Measurements from ENCODE around the gene PMEL. TPM values are rescaled to one million over a fixed set of nuclear protein-coding genes. Genes with fewer than 3 reads are reported as not detected.

PMEL gene
- total and polyA plus RNA-seq, 9 of the 15 experiments (the other 6 are each of a cell fraction or from before 2014, with no cell fraction given) = 0.36 to 2.0 (median 0.98) TPM

DNA sequence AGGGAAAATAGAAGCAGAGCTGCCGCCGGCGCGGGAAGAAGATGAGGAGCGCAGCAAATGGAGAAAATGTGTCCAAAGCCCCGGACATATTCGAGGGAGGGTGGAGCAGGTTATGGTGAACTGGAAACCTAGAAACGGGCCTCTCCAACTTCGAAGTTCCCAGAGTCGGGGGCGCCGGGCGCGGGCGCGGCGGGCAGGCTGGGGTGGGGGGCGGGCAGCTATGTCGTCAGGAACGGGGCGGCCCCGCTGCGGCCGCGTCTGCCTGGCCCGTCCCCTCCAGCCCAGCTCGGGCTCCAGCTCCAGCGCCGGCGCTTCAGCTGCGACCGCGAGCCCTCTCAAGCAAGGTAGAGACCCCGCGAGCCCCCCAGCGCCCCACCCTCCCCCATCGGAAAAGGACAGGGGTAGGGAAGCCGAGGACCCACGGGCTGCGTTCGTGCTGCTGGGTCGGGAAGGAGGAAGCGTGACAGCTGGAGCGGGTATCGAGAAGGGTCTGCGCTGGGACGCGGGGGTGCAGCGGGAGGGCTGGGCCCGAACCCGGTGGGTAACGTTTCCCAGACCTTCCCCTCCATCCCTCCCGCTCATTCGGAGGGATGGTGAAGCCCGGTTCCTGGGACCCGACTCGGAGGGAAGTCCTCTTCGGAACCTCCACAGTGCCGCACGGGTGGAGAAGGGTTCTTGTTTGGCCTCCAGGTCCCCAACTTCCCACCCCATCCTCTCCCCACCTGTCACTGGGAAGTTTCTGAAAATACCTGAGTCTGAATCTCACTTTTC is 33.9 kb downstream of the PMEL start (continued):
- peak; percentile 38; the same call in 1 of the 2 replicates for TF ChIP-seq ZBTB7A (IDR thresholded peaks at IDR 0.05; ENCODE audit: borderline replicate concordance, control insufficient read depth, low read depth, low read length)
- peak; percentile 43; the same call in 1 of the 2 replicates for TF ChIP-seq ZFX (CRISPR knock-in tag; IDR thresholded peaks at IDR 0.05)
- TF ChIP-seq, protein P1, sequence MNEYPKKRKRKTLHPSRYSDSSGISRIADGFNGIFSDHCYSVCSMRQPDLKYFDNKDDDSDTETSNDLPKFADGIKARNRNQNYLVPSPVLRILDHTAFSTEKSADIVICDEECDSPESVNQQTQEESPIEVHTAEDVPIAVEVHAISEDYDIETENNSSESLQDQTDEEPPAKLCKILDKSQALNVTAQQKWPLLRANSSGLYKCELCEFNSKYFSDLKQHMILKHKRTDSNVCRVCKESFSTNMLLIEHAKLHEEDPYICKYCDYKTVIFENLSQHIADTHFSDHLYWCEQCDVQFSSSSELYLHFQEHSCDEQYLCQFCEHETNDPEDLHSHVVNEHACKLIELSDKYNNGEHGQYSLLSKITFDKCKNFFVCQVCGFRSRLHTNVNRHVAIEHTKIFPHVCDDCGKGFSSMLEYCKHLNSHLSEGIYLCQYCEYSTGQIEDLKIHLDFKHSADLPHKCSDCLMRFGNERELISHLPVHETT (CRISPR knock-in tag; conservative IDR thresholded peaks at IDR 0.05 in 1 of 2, IDR thresholded peaks at IDR 0.05 in 1 of 2) = no peak
- TF ChIP-seq GABPA (tag; conservative IDR thresholded peaks at IDR 0.05; ENCODE audit: low read depth) = no peak
- no peak for TF ChIP-seq HMG20B (CRISPR knock-in tag; IDR thresholded peaks at IDR 0.05)
- no peak for TF ChIP-seq NBN (IDR thresholded peaks at IDR 0.05; ENCODE audit: low read depth)
- no peak for TF ChIP-seq ATF1 (CRISPR knock-in tag; IDR thresholded peaks at IDR 0.05)
- TF ChIP-seq ATF1 (tag; IDR thresholded peaks at IDR 0.05) = 0 out of 2 replicates have a peak, but pooled peaks have one; percentile 20
- TF ChIP-seq, protein P2, sequence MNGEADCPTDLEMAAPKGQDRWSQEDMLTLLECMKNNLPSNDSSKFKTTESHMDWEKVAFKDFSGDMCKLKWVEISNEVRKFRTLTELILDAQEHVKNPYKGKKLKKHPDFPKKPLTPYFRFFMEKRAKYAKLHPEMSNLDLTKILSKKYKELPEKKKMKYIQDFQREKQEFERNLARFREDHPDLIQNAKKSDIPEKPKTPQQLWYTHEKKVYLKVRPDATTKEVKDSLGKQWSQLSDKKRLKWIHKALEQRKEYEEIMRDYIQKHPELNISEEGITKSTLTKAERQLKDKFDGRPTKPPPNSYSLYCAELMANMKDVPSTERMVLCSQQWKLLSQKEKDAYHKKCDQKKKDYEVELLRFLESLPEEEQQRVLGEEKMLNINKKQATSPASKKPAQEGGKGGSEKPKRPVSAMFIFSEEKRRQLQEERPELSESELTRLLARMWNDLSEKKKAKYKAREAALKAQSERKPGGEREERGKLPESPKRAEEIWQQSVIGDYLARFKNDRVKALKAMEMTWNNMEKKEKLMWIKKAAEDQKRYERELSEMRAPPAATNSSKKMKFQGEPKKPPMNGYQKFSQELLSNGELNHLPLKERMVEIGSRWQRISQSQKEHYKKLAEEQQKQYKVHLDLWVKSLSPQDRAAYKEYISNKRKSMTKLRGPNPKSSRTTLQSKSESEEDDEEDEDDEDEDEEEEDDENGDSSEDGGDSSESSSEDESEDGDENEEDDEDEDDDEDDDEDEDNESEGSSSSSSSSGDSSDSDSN (IDR thresholded peaks at IDR 0.05; ENCODE audit: borderline replicate concordance in 1 of 2, low read depth in 2 of 2, low read length in 2 of 2) = no peak
- TF ChIP-seq CXXC5 (CRISPR knock-in tag; IDR thresholded peaks at IDR 0.05) = no peak
